ENCODE results near the gene LRP2BP.
A peak's percentile ranks its signal among the peaks of the same experiment; 100 is the strongest.

The LRP2BP gene

DNA sequence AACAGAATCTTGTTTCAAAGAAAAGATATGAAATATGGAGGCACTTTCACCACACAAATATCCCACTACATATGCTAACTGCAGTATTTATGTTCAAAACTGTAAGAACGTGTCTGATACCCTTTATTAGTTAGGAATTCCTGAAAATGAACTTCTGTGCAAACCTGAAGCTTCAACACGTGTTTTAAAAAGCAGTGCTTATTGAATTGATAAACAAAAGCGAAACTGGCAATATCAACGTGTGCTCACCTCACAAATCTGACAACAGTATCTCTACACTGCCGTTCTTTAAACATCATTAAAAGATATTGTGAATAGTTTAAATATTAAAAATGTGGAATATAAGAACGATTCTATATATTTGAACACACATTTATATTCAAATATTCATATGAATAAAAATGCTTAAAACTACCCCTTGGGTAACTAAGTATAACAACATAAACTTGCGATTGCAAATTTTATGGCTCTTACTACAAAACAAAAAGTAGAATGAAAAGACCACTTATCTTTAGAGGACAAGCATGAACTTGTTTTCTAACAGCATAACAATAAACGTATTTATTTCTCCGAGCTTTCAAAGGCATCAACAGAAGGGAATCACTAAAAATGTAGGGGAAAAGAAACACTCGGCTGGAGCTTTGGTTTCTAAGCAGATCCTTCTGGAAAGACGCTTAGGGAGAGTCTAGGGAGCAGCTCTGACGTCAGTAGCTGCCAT, at the start of gene LRP2BP:
TSS of gene LRP2BP (minus strand) at position 687 of the 718 bp plus-strand sequence. CDS start 17,738 bp downstream, outside the sequence.
- no peak for DNase-seq (ENCODE audit: low read depth)

GRCh38 chr4:185445209-185445608, 49.5 kb upstream of the LRP2BP start:
- DNase-seq (ENCODE audit: low read depth): no peak

GRCh38 chr4:185441479-185441878, 45.8 kb upstream of the LRP2BP start:
- DNase-seq (ENCODE audit: low read depth): no peak

DNA sequence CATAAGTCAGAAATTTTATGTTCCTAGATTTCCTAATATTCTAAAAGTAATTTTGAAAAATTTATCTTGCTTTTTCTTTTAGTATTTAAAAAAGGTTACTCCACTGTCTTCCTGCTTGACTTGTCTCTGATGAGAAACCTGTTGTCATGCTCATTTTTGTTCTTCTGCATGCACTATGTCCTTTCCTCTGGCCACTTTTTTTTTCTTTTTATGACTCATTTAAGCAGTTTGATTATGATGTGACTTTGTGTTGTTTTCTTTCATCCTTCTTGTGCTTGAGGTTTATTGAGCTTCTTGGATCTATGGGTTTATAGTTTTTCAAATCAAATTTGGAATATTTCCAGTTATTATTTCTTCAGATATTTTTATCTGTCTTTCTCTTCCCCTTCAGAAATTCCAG, 42.1 kb upstream of the LRP2BP start:
- no peak for DNase-seq (ENCODE audit: low read depth)

DNA sequence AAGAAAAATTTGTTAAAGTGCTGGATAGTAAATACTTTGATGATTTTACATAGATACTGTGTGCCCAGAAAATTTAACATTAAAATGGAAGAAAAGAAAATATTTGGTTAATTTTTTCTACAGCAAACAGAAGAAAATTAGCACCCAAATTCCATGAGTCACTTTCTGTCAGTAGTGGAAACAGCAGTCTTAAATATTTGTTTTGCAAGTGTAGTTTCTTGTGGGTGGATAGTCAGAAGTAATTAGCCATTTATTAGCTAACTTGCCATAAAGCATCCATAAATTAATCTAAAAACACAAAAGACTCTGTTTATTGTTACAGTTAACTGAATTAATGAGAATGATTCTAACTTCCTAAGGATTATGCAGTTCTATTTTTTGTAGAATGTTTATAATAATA, 39.7 kb upstream of the LRP2BP start:
- no peak for DNase-seq (ENCODE audit: low read depth)

DNA sequence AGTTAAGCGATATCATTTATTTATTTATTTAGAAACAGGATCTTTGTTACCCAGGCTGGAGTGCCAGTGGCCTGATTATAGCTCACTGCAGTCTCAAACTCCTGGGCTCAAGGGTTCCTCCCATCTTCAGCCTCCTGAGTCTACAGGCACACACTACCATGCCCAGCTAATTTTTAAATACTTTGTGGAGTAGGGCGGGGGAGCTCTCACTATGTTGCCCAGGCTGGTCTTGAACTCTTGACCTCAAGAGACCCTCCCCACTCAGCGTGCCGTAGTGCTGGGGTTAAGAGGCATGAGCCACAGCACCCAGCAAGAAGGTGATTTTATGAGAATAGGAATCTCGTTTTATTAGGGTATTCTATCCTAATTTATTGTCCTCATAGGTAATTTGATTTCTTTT, 33.9 kb upstream of the LRP2BP start:
- no peak for DNase-seq (ENCODE audit: low read depth)

DNA sequence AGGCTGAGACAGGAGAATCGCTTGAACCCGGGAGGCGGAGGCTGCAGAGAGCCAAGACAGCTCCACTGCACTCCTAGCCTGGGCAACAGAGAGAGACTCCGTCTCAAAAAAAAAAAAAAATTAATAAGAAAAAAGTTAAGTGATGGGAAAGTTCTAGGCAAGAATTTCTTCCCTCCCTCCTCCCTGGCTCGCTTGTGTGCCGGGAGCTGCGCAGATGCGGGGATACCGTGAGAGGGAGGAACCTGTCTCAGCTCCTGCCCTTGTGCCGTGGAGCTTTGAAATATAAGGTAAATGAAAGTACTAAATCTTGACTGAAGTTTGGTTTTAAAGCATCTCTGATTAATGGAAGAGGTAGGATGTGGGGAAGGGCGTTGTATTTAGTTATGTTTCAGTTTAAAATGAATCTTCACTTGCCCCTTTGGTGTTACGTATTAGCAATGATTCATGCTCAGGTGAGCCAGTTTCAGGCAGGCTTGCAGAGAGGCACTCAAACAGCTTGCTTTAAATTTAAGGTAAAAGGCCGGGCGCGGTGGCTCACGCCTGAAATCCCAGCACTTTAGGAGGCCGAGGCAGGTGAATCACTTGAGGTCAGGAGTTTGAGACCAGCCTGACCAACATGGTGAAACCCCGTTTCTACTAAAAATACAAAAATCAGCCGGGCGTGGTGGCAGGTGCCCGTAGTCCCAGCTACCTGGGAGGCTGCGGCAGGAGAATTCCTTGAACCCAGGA, 31.4 kb upstream of the LRP2BP start:
- DNase-seq (ENCODE audit: low read depth): no peak

GRCh38 chr4:185425647-185426352, 30.1 kb upstream of the LRP2BP start, which contains the start of gene UFSP2:
TSS of gene UFSP2 (minus strand) at chr4:185425964. CDS start at chr4:185425868, 96 bp downstream.
- peak; percentile 63 for DNase-seq (ENCODE audit: low read depth)

DNA sequence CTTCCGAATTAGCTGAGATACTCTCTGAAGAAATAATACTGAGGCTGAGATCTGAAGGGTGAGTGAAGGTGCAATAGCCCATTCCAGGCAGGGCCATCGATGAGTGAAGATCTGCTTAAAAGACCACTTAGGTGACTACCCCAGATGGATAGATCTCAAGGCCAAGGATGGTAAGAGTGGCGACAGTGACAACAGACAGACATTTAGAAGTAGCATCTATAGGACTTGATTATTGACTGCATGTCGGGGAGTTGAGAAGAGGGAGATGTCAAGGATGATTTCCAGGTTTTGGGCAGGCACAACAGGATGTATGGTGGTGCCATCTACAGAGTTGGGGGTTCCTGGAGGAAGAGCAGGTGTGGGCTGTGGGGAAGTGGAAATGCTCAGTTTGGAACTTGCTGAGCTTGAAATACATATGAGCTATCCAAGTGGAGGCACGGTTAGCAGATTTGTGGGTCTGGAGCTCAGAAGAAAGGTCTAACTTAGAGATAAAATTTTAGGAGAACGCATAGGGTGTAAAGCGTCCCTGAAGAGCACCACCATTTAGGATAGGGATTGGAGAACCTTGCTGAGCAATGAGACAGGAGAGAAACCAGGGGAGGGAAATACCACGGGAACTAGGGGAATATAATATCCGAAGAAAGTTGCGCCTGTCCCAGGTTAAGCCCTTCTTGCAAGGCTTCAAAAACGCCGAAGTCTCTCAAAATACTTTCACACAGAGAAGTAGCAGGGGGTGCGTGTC, 29.4 kb upstream of the LRP2BP start:
- DNase-seq (ENCODE audit: low read depth): no peak

DNA sequence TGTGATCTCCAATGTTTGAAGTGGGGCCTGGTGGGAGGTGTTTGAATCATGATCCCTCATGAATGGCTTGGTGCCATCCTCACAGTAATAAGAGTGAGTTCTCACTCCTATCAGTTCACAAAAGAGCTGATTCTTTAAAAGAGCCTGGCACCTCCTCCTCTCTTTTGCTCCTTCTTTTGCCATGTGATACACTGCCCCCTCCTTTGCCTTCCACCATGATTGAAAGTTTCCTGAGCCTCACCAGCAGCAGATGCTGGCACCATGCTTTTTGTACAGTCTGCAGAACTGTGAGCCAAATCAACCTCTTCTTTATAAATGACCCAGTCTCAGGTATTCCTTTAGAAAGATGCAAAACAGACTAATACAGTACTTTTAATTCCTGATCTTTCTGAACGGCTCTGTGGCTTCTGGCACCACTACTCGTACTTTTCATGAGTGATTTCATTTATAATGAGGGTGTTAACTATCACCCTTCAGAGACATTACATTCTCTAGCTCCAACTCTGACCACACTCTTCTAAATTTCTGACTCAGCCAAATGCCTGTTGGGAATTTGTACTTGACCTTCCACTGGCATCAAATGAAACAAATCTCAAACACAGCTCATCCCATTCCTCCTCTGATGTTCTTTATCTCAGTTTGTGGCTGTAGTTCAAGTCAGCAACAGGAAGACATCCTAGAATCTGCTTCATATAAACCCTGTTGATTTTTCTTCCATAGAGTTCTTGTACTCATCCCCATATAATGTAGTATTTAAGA, 25.8 kb upstream of the LRP2BP start:
- DNase-seq (ENCODE audit: low read depth): no peak

- DNase-seq (ENCODE audit: low read depth): no peak
Measured at GRCh38 chr4:185416955-185417354, 21.2 kb upstream of the LRP2BP start.

DNA sequence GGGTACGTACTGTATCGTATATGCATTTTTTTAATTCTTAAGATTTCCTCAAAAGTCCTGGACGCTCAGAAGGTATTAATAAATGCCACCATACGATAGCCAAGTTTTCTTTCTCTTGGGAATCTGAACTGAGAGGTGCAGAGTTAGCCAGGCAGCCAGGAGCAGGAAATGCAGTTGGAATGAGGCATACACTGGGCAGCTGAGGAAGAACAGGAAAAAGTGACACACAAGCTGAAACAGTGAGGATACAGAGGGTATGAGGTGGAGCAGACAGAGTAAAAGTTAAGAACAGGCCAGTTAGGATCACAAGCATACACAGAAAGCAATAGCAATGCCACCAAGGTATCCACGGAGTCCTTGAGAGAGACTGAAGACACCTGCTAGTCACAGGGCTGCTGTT, 16.7 kb upstream of the LRP2BP start:
- DNase-seq (ENCODE audit: low read depth): no peak

- DNase-seq (ENCODE audit: low read depth): no peak
Measured at GRCh38 chr4:185411849-185412248, 16.1 kb upstream of the LRP2BP start.

DNA sequence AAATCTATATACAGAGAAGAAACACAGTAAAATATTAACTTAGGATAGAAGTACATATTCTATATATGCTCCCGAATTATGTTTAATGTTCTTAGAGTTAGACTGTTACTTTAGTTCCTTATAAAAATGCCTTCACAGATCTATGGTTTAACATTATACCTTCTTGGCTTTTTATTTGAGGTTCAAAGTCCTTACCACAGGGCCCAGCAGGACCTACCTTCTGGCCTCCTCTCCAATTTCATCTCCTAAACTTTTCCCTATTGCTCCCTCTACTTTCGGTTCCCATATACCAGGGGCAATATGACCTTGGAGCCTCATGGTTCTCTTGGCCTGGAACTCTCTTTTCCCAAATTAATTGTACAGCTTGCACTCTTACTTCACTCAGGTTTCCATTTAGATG, 12.7 kb upstream of the LRP2BP start:
- DNase-seq (ENCODE audit: low read depth): no peak

GRCh38 chr4:185405296-185405999, 9.7 kb upstream of the LRP2BP start:
- no peak for DNase-seq (ENCODE audit: low read depth)

GRCh38 chr4:185404031-185404430, 8.3 kb upstream of the LRP2BP start:
- DNase-seq (ENCODE audit: low read depth): no peak

- DNase-seq (ENCODE audit: low read depth): no peak
Measured at GRCh38 chr4:185399466-185399865, 3.7 kb upstream of the LRP2BP start.

- no peak for DNase-seq (ENCODE audit: low read depth)
Measured at GRCh38 chr4:185398618-185399017, 2.9 kb upstream of the LRP2BP start.

DNA sequence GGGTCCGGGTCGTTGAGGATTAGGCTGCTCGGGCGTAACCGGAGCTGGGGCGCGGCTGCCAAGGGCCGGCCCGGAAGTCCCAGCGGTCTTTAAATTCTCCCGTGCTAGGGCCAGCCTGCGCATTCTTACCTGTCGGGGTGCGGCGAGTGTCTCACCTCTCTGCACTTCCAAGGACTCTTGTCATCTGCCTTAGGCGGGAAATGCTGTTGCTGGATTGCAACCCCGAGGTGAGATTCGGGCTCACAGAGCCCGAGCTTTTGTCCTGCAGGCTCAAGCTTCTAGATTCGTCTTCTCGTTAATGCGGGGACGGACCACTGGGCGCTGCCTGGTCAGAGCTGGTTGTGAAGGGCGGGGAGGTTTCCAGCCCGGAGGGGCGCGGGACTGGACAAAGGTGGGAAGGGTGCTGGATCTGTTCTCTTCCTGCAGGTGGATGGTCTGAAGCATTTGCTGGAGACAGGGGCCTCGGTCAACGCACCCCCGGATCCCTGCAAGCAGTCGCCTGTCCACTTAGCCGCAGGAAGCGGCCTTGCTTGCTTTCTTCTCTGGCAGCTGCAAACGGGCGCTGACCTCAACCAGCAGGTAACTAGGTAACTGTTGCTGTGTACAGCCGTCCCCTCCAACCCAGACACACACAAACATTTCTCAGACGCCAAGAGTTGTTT, 1.1 kb upstream of the LRP2BP start, which contains the start of gene ANKRD37:
TSS of gene ANKRD37 (plus strand) at position 118 of the 662 bp plus-strand sequence. CDS start at position 201, 83 bp downstream.
- no peak for DNase-seq (ENCODE audit: low read depth)
